Naive thymus-derived CD4-positive, alpha-beta T cell (primary cell): Measurements from ENCODE around the gene CNN1. TPM values are rescaled to one million over a fixed set of nuclear protein-coding genes. Genes with fewer than 3 reads are reported as not detected.
A peak's percentile ranks its signal among the peaks of the same experiment; 100 is the strongest.

Experiments
- ATAC-seq: fragments of 150-1000 bp; cut with Tn5 transposase; 2 replicates; pipeline ENCODE4 v1.10.0; 2021; ENCODE audit warnings: mild to moderate bottlenecking, moderate library complexity
- CTCF ChIA-PET: fragments of 350-600 bp; sonication (Branson Sonifier 250); formaldehyde crosslinking; loops from one replicate; lab custom pipeline; 2021; ENCODE audit warnings: antibody characterized with exemption; lab: Charles Lee
- POLR2A ChIA-PET: fragments of 350-600 bp; sonication (Branson Sonifier 250); formaldehyde crosslinking; loops from one replicate; lab custom pipeline; 2021; ENCODE audit warnings: antibody characterized with exemption, inconsistent platforms; lab: Charles Lee
- DNase-seq, 9 donors: peaks; one replicate each; pipeline versions ENCODE4 v3.0.0 to v3.0.0-alpha.2; 2020 to 2022; ENCODE audit warnings: mixed read lengths in 1 of 9
- H3K27ac ChIP-seq: one replicate; pipeline ENCODE4 v1.7.0; 2013; ENCODE audit warnings: mild to moderate bottlenecking, low read depth, low read length, moderate library complexity
- H3K27me3 ChIP-seq, 2 donors: one replicate each; pipeline ENCODE4 v1.7.0; 2013; ENCODE audit warnings: low read length in 2 of 2, mild to moderate bottlenecking in 2 of 2, moderate library complexity in 2 of 2; ENCODE audit not compliant: control insufficient read depth in 2 of 2, insufficient read depth in 2 of 2
- H3K36me3 ChIP-seq, 3 experiments: 1 replicate in 2 of 3; 2 replicates in 1 of 3; pipeline ENCODE4 v1.7.0; 2013; ENCODE audit warnings: low read length in 3 of 3, mild to moderate bottlenecking in 3 of 3, moderate library complexity in 1 of 3; ENCODE audit not compliant: insufficient read depth in 3 of 3, control insufficient read depth in 2 of 3
- H3K4me1 ChIP-seq, 2 donors: one replicate each; pipeline ENCODE4 v1.7.0; 2013; ENCODE audit warnings: low read length in 2 of 2, mild to moderate bottlenecking in 2 of 2, moderate library complexity in 1 of 2; ENCODE audit not compliant: control insufficient read depth in 2 of 2, insufficient read depth in 2 of 2
- H3K4me3 ChIP-seq: 2 replicates; pipeline ENCODE4 v1.7.0; 2013; ENCODE audit warnings: mild to moderate bottlenecking, low read length
- H3K9me3 ChIP-seq, 3 experiments: 1 replicate in 2 of 3; 2 replicates in 1 of 3; pipeline ENCODE4 v1.7.0; 2013; ENCODE audit warnings: low read length in 3 of 3; ENCODE audit not compliant: control insufficient read depth in 2 of 3
- H3K27ac Mint-ChIP-seq, 9 donors: one replicate each; pipeline ENCODE4 v1.8.0; 2020 to 2022; ENCODE audit warnings: mixed read lengths in 9 of 9, mild to moderate bottlenecking in 8 of 9, moderate library complexity in 5 of 9, inconsistent platforms in 2 of 9
- H3K27me3 Mint-ChIP-seq, 5 donors: one replicate each; pipeline ENCODE4 v1.8.0; 2021 to 2022; ENCODE audit warnings: mixed read lengths in 5 of 5, mild to moderate bottlenecking in 1 of 5
- H3K36me3 Mint-ChIP-seq, 5 donors: one replicate each; pipeline ENCODE4 v1.8.0; 2020 to 2022; ENCODE audit warnings: mixed read lengths in 5 of 5, mild to moderate bottlenecking in 3 of 5, inconsistent platforms in 1 of 5
- H3K4me1 Mint-ChIP-seq, 7 donors: one replicate each; pipeline ENCODE4 v1.8.0; 2020 to 2022; ENCODE audit warnings: mixed read lengths in 7 of 7, mild to moderate bottlenecking in 3 of 7, inconsistent platforms in 1 of 7
- H3K4me3 Mint-ChIP-seq, 10 donors: one replicate each; pipeline ENCODE4 v1.8.0; 2020 to 2022; ENCODE audit warnings: mild to moderate bottlenecking in 10 of 10, mixed read lengths in 10 of 10, moderate library complexity in 6 of 10, inconsistent platforms in 2 of 10
- H3K9me3 Mint-ChIP-seq, 11 donors: one replicate each; pipeline ENCODE4 v1.8.0; 2020 to 2022; ENCODE audit warnings: mixed read lengths in 11 of 11, mild to moderate bottlenecking in 4 of 11, inconsistent platforms in 1 of 11, moderate library complexity in 1 of 11
- intact Hi-C, 2 donors: fragments of 100-400 bp; cut with micrococcal nuclease; formaldehyde crosslinking; loops; one replicate each; pipeline ENCODE4 v1.15.1; 2023
- polyA plus RNA-seq, 2 donors: library from polyadenylated mRNA; unstranded; fragments of 300-500 nt; fragmentation: Illumina TruSeq; gene quantifications; one replicate each; pipeline ENCODE4 v1.2.3, GENCODE V29; 2021
- total RNA-seq, 6 experiments: library from RNA in 5 of 6; stranded (reverse) in 5 of 6; gene quantifications; 1 replicate in 5 of 6; 2 replicates in 1 of 6; pipeline ENCODE4 v1.2.3 and lab custom pipeline; 2021 to 2026

Gene CNN1
- total and polyA plus RNA-seq, 7 experiments from 2014 or later = not detected

DNA sequence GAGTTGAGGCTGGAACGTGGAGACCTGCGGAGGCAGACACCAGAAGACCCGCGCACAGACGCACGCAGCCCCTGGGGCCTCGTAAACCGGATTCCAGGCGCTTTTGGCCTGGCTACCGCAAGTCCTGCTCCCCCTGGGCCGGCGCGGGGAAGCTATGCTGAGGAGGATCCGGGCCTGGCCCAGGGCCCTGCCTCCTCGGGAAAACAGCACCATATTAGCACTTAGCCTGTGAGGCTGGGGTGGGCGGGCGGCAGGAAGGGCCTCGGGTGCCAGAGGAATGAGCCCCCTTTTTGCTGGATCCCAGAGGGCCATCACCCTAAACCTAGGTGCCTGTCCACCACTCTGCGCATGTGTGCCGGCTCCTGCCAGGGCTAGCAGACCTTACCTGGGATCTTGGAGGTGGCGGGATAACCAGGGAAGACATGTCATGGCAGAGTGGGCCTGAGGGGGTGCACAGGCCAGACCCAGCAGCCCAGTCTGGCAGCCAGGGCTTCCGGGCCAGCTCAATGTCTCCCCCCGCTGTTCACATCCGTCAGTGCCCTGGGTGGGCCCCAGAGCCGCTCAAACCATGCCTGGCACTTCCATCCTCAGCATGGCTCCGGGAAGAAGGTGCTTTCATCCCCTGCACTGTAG is 13.1 kb downstream of the CNN1 start:
- POLR2A ChIA-PET = no interaction called here
- H3K27ac Mint-ChIP-seq = no peak overlapping the region
- H3K4me3 Mint-ChIP-seq = no peak overlapping the region

DNA sequence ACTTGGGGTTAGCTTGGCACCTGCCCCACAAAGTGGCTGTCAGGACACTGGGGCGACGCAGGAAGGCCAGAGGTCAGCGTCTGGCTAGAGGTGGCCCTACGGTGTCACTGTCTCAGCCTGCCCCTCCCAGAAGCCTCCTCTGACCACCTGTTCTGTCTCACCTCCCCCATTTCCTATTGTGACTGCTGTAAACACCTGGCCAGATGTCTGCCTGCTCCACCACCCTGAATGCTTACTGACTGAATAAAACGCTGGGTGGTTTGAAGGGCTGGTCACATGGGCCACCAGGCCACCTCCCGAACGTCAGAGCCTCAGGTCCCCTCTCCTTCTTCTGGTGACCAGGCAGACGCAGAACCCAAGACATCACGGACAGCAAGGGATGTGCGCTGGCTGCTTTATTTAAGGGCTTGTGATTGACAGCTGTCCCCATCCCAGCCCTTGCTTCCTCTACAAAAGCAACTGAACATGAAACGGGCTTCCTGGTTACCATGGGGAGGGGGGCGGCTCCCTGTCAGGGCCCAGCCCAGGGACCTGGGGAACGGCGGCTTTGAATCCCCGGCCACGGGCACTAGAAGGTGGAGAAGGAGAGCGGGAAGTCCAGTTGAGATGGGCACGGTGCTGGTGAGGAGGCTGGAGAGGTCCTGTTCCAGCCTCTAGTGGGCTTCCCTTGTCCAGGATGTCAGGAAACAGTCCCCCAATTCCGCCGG is 14.2 kb downstream of the CNN1 start:
- intact Hi-C loops = no loop called here
- Mint-ChIP-seq H3K36me3 (peaks cover 0 to 14% (median 0%) of the 10 kb centered on the region in 5 donors), H3K4me3 (no peak overlapping the region), H3K9me3 (no peaks in the 10 kb centered on the region), H3K27ac (peak overlapping the region in 1 of 9 donors; percentile 67), H3K27me3 (no peaks in the 10 kb centered on the region), H3K4me1 (peaks cover 15 to 24% (median 20%) of the 10 kb centered on the region in 7 donors)
- ChIA-PET CTCF (interaction anchor here (0.6 kb wide), 1 partner anchor 27 kb away, joined by 3 read pairs; no protein-coding TSS in a partner anchor), POLR2A (interaction anchor here (0.6 kb wide), 1 partner anchor 152 kb away, joined by 6 read pairs; no protein-coding TSS in a partner anchor)
- Histone ChIP-seq H3K36me3 (peaks cover 0 to 46% (median 5%) of the 10 kb centered on the region in 3 experiments), H3K4me3 (no peak overlapping the region), H3K27me3 (no peaks in the 10 kb centered on the region), H3K9me3 (no peaks in the 10 kb centered on the region), H3K4me1 (peaks cover 2 to 3% of the 10 kb centered on the region in 2 donors), H3K27ac (no peak overlapping the region)
- no peak for ATAC-seq
- no peak for DNase-seq

More for the DNA sequence above, 13.1 kb downstream of the CNN1 start:
- DNase-seq (no peak), ATAC-seq (no peak)
- Histone ChIP-seq H3K9me3 (no peaks in the 10 kb centered on the region), H3K27ac (no peak overlapping the region), H3K27me3 (no peaks in the 10 kb centered on the region), H3K36me3 (peaks cover 0 to 46% (median 5%) of the 10 kb centered on the region in 3 experiments), H3K4me3 (no peak overlapping the region), H3K4me1 (no peaks in the 10 kb centered on the region)
- H3K9me3 Mint-ChIP-seq = no peaks in the 10 kb centered on the region
- intact Hi-C loops = no loop called here
- no peaks in the 10 kb centered on the region for H3K27me3 Mint-ChIP-seq
- CTCF ChIA-PET = no interaction called here
- H3K4me1 Mint-ChIP-seq = peaks cover 9 to 15% (median 12%) of the 10 kb centered on the region in 7 donors
- peaks cover 0 to 10% (median 0%) of the 10 kb centered on the region in 5 donors for H3K36me3 Mint-ChIP-seq

GRCh38 chr19:11554160-11554559 is 15.5 kb downstream of the CNN1 start:
- peaks cover 21 to 36% (median 30%) of the 10 kb centered on the region in 7 donors for H3K4me1 Mint-ChIP-seq

GRCh38 chr19:11555246-11555645 is 16.6 kb downstream of the CNN1 start:
- ChIA-PET POLR2A (no interaction called here), CTCF (no interaction called here)
- ATAC-seq (no peak), DNase-seq (no peak)
- Histone ChIP-seq H3K27me3 (no peaks in the 10 kb centered on the region), H3K9me3 (no peaks in the 10 kb centered on the region), H3K27ac (no peak overlapping the region), H3K36me3 (peaks cover 0 to 50% (median 5%) of the 10 kb centered on the region in 3 experiments), H3K4me1 (peaks cover 12 to 13% of the 10 kb centered on the region in 2 donors), H3K4me3 (no peak overlapping the region)
- H3K27ac Mint-ChIP-seq = peak overlapping the region in 4 of 9 donors; percentile 7 to 81 (median 32)
- peak overlapping the region in 6 of 10 donors; percentile 8 to 64 (median 38) for H3K4me3 Mint-ChIP-seq
- peaks cover 0 to 14% (median 0%) of the 10 kb centered on the region in 5 donors for H3K36me3 Mint-ChIP-seq
- H3K4me1 Mint-ChIP-seq = peaks cover 28 to 43% (median 37%) of the 10 kb centered on the region in 7 donors
- intact Hi-C loops = loop anchor here in 1 of 2 donors (5.0 kb wide), 1 partner anchor 1363 kb away; the partner anchor contains the start of gene DNMT1
- H3K27me3 Mint-ChIP-seq = no peaks in the 10 kb centered on the region
- H3K9me3 Mint-ChIP-seq = no peaks in the 10 kb centered on the region

More at GRCh38 chr19:11554160-11554559, 15.5 kb downstream of the CNN1 start:
- Mint-ChIP-seq H3K9me3 (no peaks in the 10 kb centered on the region), H3K27me3 (no peaks in the 10 kb centered on the region), H3K27ac (peak overlapping the region in 2 of 9 donors; percentile 32 to 62), H3K4me3 (peak overlapping the region in 2 of 10 donors; percentile 12 to 33), H3K36me3 (peaks cover 0 to 14% (median 0%) of the 10 kb centered on the region in 5 donors)
- POLR2A ChIA-PET = no interaction called here
- H3K27ac ChIP-seq = no peak overlapping the region
- no peak overlapping the region for H3K4me3 ChIP-seq
- CTCF ChIA-PET = no interaction called here
- peaks cover 9 to 11% of the 10 kb centered on the region in 2 donors for H3K4me1 ChIP-seq
- DNase-seq = no peak
- no peaks in the 10 kb centered on the region for H3K27me3 ChIP-seq
- intact Hi-C loops = no loop called here
- no peaks in the 10 kb centered on the region for H3K9me3 ChIP-seq
- peaks cover 0 to 50% (median 5%) of the 10 kb centered on the region in 3 experiments for H3K36me3 ChIP-seq
- no peak for ATAC-seq

GRCh38 chr19:11556634-11557420 is 18.2 kb downstream of the CNN1 start:
- Mint-ChIP-seq H3K9me3 (no peaks in the 10 kb centered on the region), H3K36me3 (peaks cover 0 to 14% (median 0%) of the 10 kb centered on the region in 5 donors), H3K4me1 (peaks cover 35 to 53% (median 41%) of the 10 kb centered on the region in 7 donors), H3K27ac (peak overlapping the region in 7 of 9 donors; percentile 6 to 78 (median 38)), H3K27me3 (no peaks in the 10 kb centered on the region), H3K4me3 (peak overlapping the region; percentile 3 to 98 (median 46))
- Histone ChIP-seq H3K4me1 (peaks cover 16 to 19% of the 10 kb centered on the region in 2 donors), H3K36me3 (peaks cover 0 to 46% (median 5%) of the 10 kb centered on the region in 3 experiments), H3K27ac (no peak overlapping the region), H3K9me3 (no peaks in the 10 kb centered on the region), H3K4me3 (no peak overlapping the region), H3K27me3 (no peaks in the 10 kb centered on the region)
- POLR2A ChIA-PET = interaction anchor here (4.0 kb wide), 1 partner anchor 24 kb away, joined by 33 read pairs; no protein-coding TSS in a partner anchor
- CTCF ChIA-PET = interaction anchor here (0.6 to 0.7 kb wide), 2 partner anchors 10 to 44 kb away, joined by 4 read pairs; no protein-coding TSS in a partner anchor
- ATAC-seq (no peak), DNase-seq (no peak)
- intact Hi-C loops = loop anchor here in 1 of 2 donors (5.0 kb wide), 1 partner anchor 1365 kb away; the partner anchor contains the start of gene DNMT1
